Right atrium auricular region (tissue), 2 donors: ENCODE results near the gene ZNF646. TPM values are rescaled to one million over a fixed set of nuclear protein-coding genes. Genes with fewer than 3 reads are reported as not detected.
A peak's percentile ranks its signal among the peaks of the same experiment; 100 is the strongest.

Experiments used
- DNase-seq: peaks from one replicate; pipeline ENCODE4 v3.0.0-alpha.2; 2019; ENCODE audit warnings: low spot score
- H3K27ac ChIP-seq, 2 donors: fragments of 200-600 bp; sonication (generic); 1 replicate in 1 of 2; 2 replicates in 1 of 2; pipeline ENCODE4 v1.5.1; 2016 to 2019
- H3K27me3 ChIP-seq, 2 donors: fragments of 200-600 bp; sonication (generic); one replicate each; pipeline versions ENCODE4 v1.5.1 to v1.6.0; 2017 to 2019
- H3K36me3 ChIP-seq: fragments of 200-600 bp; sonication (generic); one replicate; pipeline ENCODE4 v1.5.1; 2016
- H3K4me1 ChIP-seq, 2 donors: fragments of 200-600 bp; sonication (generic); one replicate each; pipeline versions ENCODE4 v1.5.1 to v1.6.0; 2017 to 2019
- H3K4me3 ChIP-seq, 2 donors: fragments of 200-600 bp; sonication (generic); 1 replicate in 1 of 2; 2 replicates in 1 of 2; pipeline ENCODE4 v1.5.1; 2017 to 2019; ENCODE audit warnings: mild to moderate bottlenecking in 1 of 2, moderate library complexity in 1 of 2
- H3K9me3 ChIP-seq, 2 donors: fragments of 200-600 bp; sonication (generic); one replicate each; pipeline ENCODE4 v1.5.1; 2019
- total RNA-seq, 2 donors: library from RNA; depleted of rRNA; stranded (reverse); fragments of >200 nt; gene quantifications; one replicate each; pipeline ENCODE4 v1.1.0, GENCODE V29; 2016
- TF ChIP-seq, protein P1 (sequence below), 2 donors: fragments of 200-600 bp; sonication (generic); IDR thresholded peaks; one replicate each; pipeline ENCODE4 v1.5.1; 2019; ENCODE audit warnings: antibody characterized with exemption in 2 of 2

ZNF646 gene
- total RNA-seq, 2 donors from 2014 or later = 6.2 to 10.8 TPM

DNA sequence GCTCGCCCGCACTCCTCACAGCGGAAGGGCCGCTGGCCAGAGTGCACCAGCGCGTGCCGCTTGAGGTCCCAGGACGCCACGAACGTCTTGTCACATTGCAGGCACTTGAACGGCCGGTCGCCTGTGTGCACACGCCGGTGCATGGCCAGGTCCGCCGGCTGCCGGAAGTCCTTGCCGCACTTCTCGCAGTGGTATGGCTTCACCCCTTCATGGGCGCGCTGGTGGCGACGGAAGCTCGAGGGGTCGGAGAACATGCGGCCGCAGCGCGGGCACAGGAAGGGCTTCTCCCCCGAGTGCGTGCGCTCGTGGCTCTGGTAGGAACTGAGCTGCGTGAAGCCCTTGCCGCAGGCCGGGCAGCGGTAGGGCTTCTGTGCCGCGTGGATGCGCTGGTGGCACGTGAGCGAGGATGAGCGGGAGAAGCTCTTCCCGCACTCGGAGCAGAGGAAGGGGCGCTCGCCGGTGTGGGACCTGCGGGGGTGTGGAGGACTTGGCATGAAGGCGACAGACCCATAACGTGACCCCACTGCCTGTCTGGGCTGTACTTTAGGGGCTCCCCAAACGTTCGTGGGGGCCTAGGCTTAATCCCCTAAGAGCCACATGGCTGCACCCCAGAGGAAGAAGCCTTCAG lies 12.3 kb upstream of the ZNF646 start:
- H3K27me3 ChIP-seq = no peaks in the 10 kb centered on the region
- peaks cover 25% of the 10 kb centered on the region for H3K36me3 ChIP-seq
- H3K4me3 ChIP-seq = no peak overlapping the region
- H3K9me3 ChIP-seq = no peaks in the 10 kb centered on the region
- no peak for DNase-seq
- peaks cover 0 to 15% of the 10 kb centered on the region in 2 donors for H3K4me1 ChIP-seq
- TF ChIP-seq, protein P1, sequence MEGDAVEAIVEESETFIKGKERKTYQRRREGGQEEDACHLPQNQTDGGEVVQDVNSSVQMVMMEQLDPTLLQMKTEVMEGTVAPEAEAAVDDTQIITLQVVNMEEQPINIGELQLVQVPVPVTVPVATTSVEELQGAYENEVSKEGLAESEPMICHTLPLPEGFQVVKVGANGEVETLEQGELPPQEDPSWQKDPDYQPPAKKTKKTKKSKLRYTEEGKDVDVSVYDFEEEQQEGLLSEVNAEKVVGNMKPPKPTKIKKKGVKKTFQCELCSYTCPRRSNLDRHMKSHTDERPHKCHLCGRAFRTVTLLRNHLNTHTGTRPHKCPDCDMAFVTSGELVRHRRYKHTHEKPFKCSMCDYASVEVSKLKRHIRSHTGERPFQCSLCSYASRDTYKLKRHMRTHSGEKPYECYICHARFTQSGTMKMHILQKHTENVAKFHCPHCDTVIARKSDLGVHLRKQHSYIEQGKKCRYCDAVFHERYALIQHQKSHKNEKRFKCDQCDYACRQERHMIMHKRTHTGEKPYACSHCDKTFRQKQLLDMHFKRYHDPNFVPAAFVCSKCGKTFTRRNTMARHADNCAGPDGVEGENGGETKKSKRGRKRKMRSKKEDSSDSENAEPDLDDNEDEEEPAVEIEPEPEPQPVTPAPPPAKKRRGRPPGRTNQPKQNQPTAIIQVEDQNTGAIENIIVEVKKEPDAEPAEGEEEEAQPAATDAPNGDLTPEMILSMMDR (IDR thresholded peaks at IDR 0.05) = no peak
- no peak overlapping the region for H3K27ac ChIP-seq

DNA sequence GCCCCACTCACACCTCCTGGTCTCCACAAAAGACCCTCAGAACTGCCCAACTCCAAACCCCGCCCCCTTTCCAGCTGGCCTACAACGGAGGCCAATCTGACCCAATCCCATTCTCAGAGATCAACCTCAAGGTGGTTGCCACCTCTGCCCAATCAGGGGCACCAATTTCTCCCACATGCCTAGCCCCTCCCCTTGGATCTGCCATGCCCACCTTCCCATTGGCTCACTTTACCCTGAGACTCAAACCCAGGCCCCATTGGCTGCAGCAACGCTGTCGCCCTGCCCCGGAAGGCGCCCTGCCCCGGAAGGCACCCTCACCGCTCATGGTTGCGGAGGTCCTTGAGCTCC lies 10.8 kb upstream of the ZNF646 start:
- TF ChIP-seq, protein P1 (IDR thresholded peaks at IDR 0.05) = no peak
- Histone ChIP-seq H3K4me1 (peaks cover 0 to 15% of the 10 kb centered on the region in 2 donors), H3K36me3 (peaks cover 25% of the 10 kb centered on the region), H3K27ac (no peak overlapping the region), H3K27me3 (no peaks in the 10 kb centered on the region), H3K9me3 (no peaks in the 10 kb centered on the region), H3K4me3 (no peak overlapping the region)
- DNase-seq = no peak

DNA sequence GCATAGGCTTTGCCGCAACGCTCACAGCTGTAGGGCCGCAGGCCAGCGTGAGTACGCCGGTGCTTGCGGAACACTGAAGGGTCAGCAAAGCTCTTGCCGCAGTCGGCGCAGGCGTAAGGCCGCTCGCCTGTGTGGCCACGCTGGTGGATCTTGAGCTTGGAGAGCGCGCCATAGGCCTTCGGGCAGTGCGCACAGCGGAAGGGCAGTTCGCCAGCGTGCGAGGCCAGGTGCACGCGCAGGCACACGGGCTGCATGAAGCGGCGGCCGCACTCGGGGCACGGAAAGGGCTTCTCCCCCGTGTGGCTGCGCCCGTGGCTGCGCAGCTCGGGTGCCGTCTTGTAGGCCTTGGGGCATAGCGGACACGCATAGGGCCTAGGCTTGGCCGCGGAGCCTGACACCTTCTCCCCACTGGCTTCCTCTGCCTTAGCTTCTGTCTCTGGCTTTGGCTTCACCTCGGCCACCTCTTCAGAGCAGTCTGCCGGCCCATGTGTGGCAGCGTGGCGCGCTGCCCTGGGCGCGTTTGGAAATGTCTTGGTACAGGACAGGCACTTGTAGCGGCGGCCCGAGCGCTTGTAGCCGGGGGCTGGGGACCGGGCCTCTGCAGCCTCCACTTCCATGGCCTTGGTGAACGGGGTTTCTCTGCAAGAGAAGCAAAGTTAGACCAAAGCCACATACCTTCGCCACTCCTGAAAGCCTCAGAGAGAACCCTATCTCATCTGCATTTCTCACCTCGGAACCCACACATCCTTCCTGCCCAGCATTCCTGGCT lies 10.2 kb upstream of the ZNF646 start:
- TF ChIP-seq, protein P1 (IDR thresholded peaks at IDR 0.05) = no peak
- H3K4me3 ChIP-seq = no peak overlapping the region
- no peak for DNase-seq

GRCh38 chr16:31064882-31065461 lies 9.2 kb upstream of the ZNF646 start:
- TF ChIP-seq, protein P1 (IDR thresholded peaks at IDR 0.05) = no peak
- H3K4me3 ChIP-seq = no peak overlapping the region

More for the DNA sequence above, 10.2 kb upstream of the ZNF646 start:
- Histone ChIP-seq H3K36me3 (peaks cover 25% of the 10 kb centered on the region), H3K27me3 (no peaks in the 10 kb centered on the region), H3K4me1 (peaks cover 0 to 15% of the 10 kb centered on the region in 2 donors), H3K27ac (peak overlapping the region; percentile 39 to 74), H3K9me3 (no peaks in the 10 kb centered on the region)

GRCh38 chr16:31067342-31067741 lies 6.9 kb upstream of the ZNF646 start:
- Histone ChIP-seq H3K4me3 (no peak overlapping the region), H3K9me3 (no peaks in the 10 kb centered on the region), H3K36me3 (peaks cover 4% of the 10 kb centered on the region), H3K27me3 (no peaks in the 10 kb centered on the region), H3K4me1 (peaks cover 0 to 24% of the 10 kb centered on the region in 2 donors), H3K27ac (no peak overlapping the region)
- TF ChIP-seq, protein P1 (IDR thresholded peaks at IDR 0.05) = no peak
- DNase-seq = no peak

More at GRCh38 chr16:31064882-31065461, 9.2 kb upstream of the ZNF646 start:
- H3K9me3 ChIP-seq = no peaks in the 10 kb centered on the region
- peak overlapping the region; percentile 39 to 74 for H3K27ac ChIP-seq
- peaks cover 0 to 15% of the 10 kb centered on the region in 2 donors for H3K4me1 ChIP-seq
- peak; percentile 88 for DNase-seq
- H3K27me3 ChIP-seq = no peaks in the 10 kb centered on the region
- H3K36me3 ChIP-seq = peaks cover 25% of the 10 kb centered on the region
